Smooth muscle cell (in vitro differentiated cells): Measurements from ENCODE around the gene PRKCD. TPM values are rescaled to one million over a fixed set of nuclear protein-coding genes. Genes with fewer than 3 reads are reported as not detected.

Source experiments
- DNase-seq: peaks from one replicate; lab custom pipeline; 2025; ENCODE audit not compliant: unreplicated experiment; lab: John Stamatoyannopoulos, UW
- H2AFZ ChIP-seq: fragments of 200-600 bp; sonication (generic); 2 replicates; pipeline ENCODE4 v1.6.0; 2016; ENCODE audit warnings: antibody characterized with exemption, low read depth, mild to moderate bottlenecking
- H3F3A ChIP-seq: fragments of 200-600 bp; sonication (generic); 2 replicates; pipeline ENCODE4 v1.6.0; 2017; ENCODE audit warnings: antibody characterized with exemption, low read depth
- H3K27ac ChIP-seq: fragments of 200-600 bp; sonication (generic); 2 replicates; pipeline ENCODE4 v1.5.1; 2016; ENCODE audit warnings: low read depth, mild to moderate bottlenecking
- H3K27me3 ChIP-seq: fragments of 200-600 bp; sonication (generic); 2 replicates; pipeline ENCODE4 v1.6.1; 2016; ENCODE audit warnings: low read depth, mild to moderate bottlenecking
- H3K36me3 ChIP-seq: fragments of 200-600 bp; sonication (generic); 2 replicates; pipeline ENCODE4 v1.5.1; 2016; ENCODE audit warnings: low read depth
- H3K4me1 ChIP-seq: fragments of 200-600 bp; sonication (generic); 2 replicates; pipeline ENCODE4 v1.5.1; 2016; ENCODE audit warnings: low read depth
- H3K4me2 ChIP-seq: fragments of 200-600 bp; sonication (generic); 2 replicates; pipeline ENCODE4 v1.6.0; 2016; ENCODE audit warnings: mild to moderate bottlenecking
- H3K4me3 ChIP-seq: fragments of 200-600 bp; sonication (generic); 2 replicates; pipeline ENCODE4 v1.5.1; 2016; ENCODE audit warnings: mild to moderate bottlenecking
- H3K79me2 ChIP-seq: fragments of 200-600 bp; sonication (generic); 2 replicates; pipeline ENCODE4 v1.6.0; 2016; ENCODE audit warnings: low read depth, mild to moderate bottlenecking
- H3K9ac ChIP-seq: fragments of 200-600 bp; sonication (generic); 2 replicates; pipeline ENCODE4 v1.6.0; 2016; ENCODE audit warnings: low read depth
- H3K9me3 ChIP-seq: fragments of 200-600 bp; sonication (generic); replicated peaks from 2 replicates; pipeline ENCODE4 v1.5.1; 2016; ENCODE audit warnings: low read depth
- H4K20me1 ChIP-seq: fragments of 200-600 bp; sonication (generic); 2 replicates; pipeline ENCODE4 v1.6.0; 2016; ENCODE audit warnings: low read depth
- CTCF ChIP-seq: fragments of 200-600 bp; sonication (generic); IDR thresholded peaks from 2 replicates; pipeline ENCODE4 v1.5.1; 2017; ENCODE audit warnings: borderline replicate concordance, mild to moderate bottlenecking, antibody characterized with exemption; ENCODE audit not compliant: insufficient read depth, poor library complexity, severe bottlenecking
- WGBS: methylation state at CpG from one replicate; pipeline ENCODE4 v1.1.7; 2016; ENCODE audit warnings: low lambda C conversion rate; 5-methylcytosine and 5-hydroxymethylcytosine counted together
- polyA plus RNA-seq: library from polyadenylated mRNA; unstranded; fragments of >200 nt; fragmentation: Nextera tagmentation; extraction: Ambion mirVana; gene quantifications from 2 replicates; pipeline ENCODE4 v1.2.1, GENCODE V29; 2016
- total RNA-seq: library from RNA; depleted of rRNA; stranded (reverse); fragments of >200 nt; gene quantifications from 2 replicates; pipeline ENCODE4 v1.2.3, GENCODE V29; 2014

The PRKCD gene
- total and polyA plus RNA-seq, 2 experiments from 2014 or later, result 6.1 to 22.5 TPM

GRCh38 chr3:53242155-53242554, 81.1 kb downstream of the PRKCD start:
- H3K27ac ChIP-seq, result no peak overlapping the region

More at GRCh38 chr3:53242155-53242554, 81.1 kb downstream of the PRKCD start:
- Histone ChIP-seq H3K27me3 (no peaks in the 10 kb centered on the region), H3K9me3 (no peaks in the 10 kb centered on the region), H2AFZ (no peak overlapping the region), H3K4me2 (no peak overlapping the region), H4K20me1 (peaks cover 74% of the 10 kb centered on the region), H3K9ac (no peak overlapping the region), H3K4me1 (peaks cover 16% of the 10 kb centered on the region), H3F3A (peaks cover 21% of the 10 kb centered on the region), H3K4me3 (no peak overlapping the region), H3K79me2 (peaks cover 66% of the 10 kb centered on the region), H3K36me3 (no peaks in the 10 kb centered on the region)
- DNase-seq, result no peak
- WGBS, result 90% methylated on average over 7 of the region's 7 CpGs
- TF ChIP-seq CTCF, result no peak

Other genes with a start within 250 kb of the PRKCD start
- gene SFMBT1, start 115.1 kb upstream of the PRKCD start, total RNA-seq, result 2.2 and 2.4 TPM in 2 replicates
- gene SFMBT1, start 115.1 kb upstream of the PRKCD start, polyA plus RNA-seq, result 1.3 and 1.4 TPM in 2 replicates
- gene RFT1, start 30.8 kb upstream of the PRKCD start, total RNA-seq, result 13.3 and 16.4 TPM in 2 replicates
- 25.7 and 30.1 TPM in 2 replicates for gene RFT1, start 30.8 kb upstream of the PRKCD start, polyA plus RNA-seq
- 106 and 138 TPM in 2 replicates for gene TKT, start 94.8 kb downstream of the PRKCD start, total RNA-seq
- 124 and 144 TPM in 2 replicates for gene TKT, start 94.8 kb downstream of the PRKCD start, polyA plus RNA-seq
- 24.7 and 29.6 TPM in 2 replicates for gene DCP1A, start 186.3 kb downstream of the PRKCD start, total RNA-seq
- 43.5 and 51.3 TPM in 2 replicates for gene DCP1A, start 186.3 kb downstream of the PRKCD start, polyA plus RNA-seq